Caco-2 (cell line): ENCODE measurements around the gene CEACAM16. TPM values are rescaled to one million over a fixed set of nuclear protein-coding genes. Genes with fewer than 3 reads are reported as not detected.
A peak's percentile ranks its signal among the peaks of the same experiment; 100 is the strongest.

Experiments
- BruUV-seq: library from RNA; stranded (reverse); fragments of 400-500 nt; replicated peaks from 2 replicates; lab custom pipeline; 2021; lab: Mats Ljungman, UMichigan
- CTCF ChIA-PET: fragments of 300-600 bp; sonication (Branson Sonifier 250); formaldehyde crosslinking; loops from one replicate; lab custom pipeline; 2022; ENCODE audit warnings: antibody characterized with exemption; lab: Charles Lee
- POLR2A ChIA-PET: fragments of 300-600 bp; sonication (Branson Sonifier 250); formaldehyde crosslinking; loops from one replicate; lab custom pipeline; 2022; ENCODE audit warnings: antibody characterized with exemption; lab: Charles Lee
- DNase-seq, 2 experiments: peaks; one replicate each; pipeline versions ENCODE4 v3.0.0 to v3.0.0-alpha.2; 2020 to 2022
- H3K27me3 ChIP-seq: replicated peaks from 2 replicates; pipeline ENCODE4 v1.6.0; 2011; ENCODE audit warnings: low read length; ENCODE audit not compliant: control insufficient read depth, insufficient read depth
- H3K36me3 ChIP-seq: 2 replicates; pipeline ENCODE4 v1.5.1; 2011; ENCODE audit warnings: low read length; ENCODE audit not compliant: control insufficient read depth, insufficient read depth
- H3K4me1 ChIP-seq: fragments of 250-450 bp; sonication (Bioruptor Pico); 2 replicates; pipeline ENCODE4 v1.5.1; 2020; ENCODE audit warnings: mild to moderate bottlenecking
- H3K4me3 ChIP-seq: 2 replicates; pipeline ENCODE4 v1.5.1; 2011; ENCODE audit warnings: low read depth, mild to moderate bottlenecking, control low read depth, low read length
- H3K9me3 ChIP-seq: fragments of 250-450 bp; sonication (Bioruptor Pico); 2 replicates; pipeline ENCODE4 v1.5.1; 2020; ENCODE audit warnings: mild to moderate bottlenecking, moderate library complexity
- H3K27ac Mint-ChIP-seq: one replicate; pipeline ENCODE4 v1.8.0; 2022; ENCODE audit warnings: mixed read lengths; ENCODE audit not compliant: unreplicated experiment
- H3K27me3 Mint-ChIP-seq: one replicate; pipeline ENCODE4 v1.8.0; 2022; ENCODE audit warnings: mixed read lengths; ENCODE audit not compliant: insufficient read depth, unreplicated experiment
- H3K36me3 Mint-ChIP-seq: one replicate; pipeline ENCODE4 v1.8.0; 2022; ENCODE audit warnings: mild to moderate bottlenecking, mixed read lengths; ENCODE audit not compliant: insufficient read depth, unreplicated experiment
- H3K4me1 Mint-ChIP-seq: one replicate; pipeline ENCODE4 v1.8.0; 2022; ENCODE audit warnings: low read depth, mixed read lengths; ENCODE audit not compliant: unreplicated experiment
- H3K4me3 Mint-ChIP-seq: one replicate; pipeline ENCODE4 v1.8.0; 2022; ENCODE audit warnings: mild to moderate bottlenecking, moderate library complexity, mixed read lengths; ENCODE audit not compliant: unreplicated experiment
- H3K9me3 Mint-ChIP-seq: one replicate; pipeline ENCODE4 v1.8.0; 2022; ENCODE audit warnings: mixed read lengths; ENCODE audit not compliant: unreplicated experiment
- intact Hi-C: fragments of 100-400 bp; cut with micrococcal nuclease; formaldehyde crosslinking; loops from one replicate; pipeline ENCODE4 v1.10.0; 2022; ENCODE audit not compliant: unreplicated experiment
- total RNA-seq: library from RNA; stranded (reverse); gene quantifications from 2 replicates; pipeline ENCODE4 v1.2.3, GENCODE V29; 2022
- TF ChIP-seq, protein P1 (sequence below), 2 experiments: fragments of 200-600 bp in 1 of 2; IDR thresholded peaks; 1 replicate in 1 of 2; 2 replicates in 1 of 2; pipeline versions ENCODE4 v1.5.1 to v1.8.0; 2011 to 2022; ENCODE audit warnings: antibody characterized with exemption in 1 of 2, control low read depth in 1 of 2, inconsistent platforms in 1 of 2, low read depth in 1 of 2, low read length in 1 of 2, mild to moderate bottlenecking in 1 of 2, moderate library complexity in 1 of 2; ENCODE audit not compliant: insufficient read depth in 1 of 2, severe bottlenecking in 1 of 2, unreplicated experiment in 1 of 2

CEACAM16 gene
- total RNA-seq, 1 experiment from 2014 or later, result not detected

DNA sequence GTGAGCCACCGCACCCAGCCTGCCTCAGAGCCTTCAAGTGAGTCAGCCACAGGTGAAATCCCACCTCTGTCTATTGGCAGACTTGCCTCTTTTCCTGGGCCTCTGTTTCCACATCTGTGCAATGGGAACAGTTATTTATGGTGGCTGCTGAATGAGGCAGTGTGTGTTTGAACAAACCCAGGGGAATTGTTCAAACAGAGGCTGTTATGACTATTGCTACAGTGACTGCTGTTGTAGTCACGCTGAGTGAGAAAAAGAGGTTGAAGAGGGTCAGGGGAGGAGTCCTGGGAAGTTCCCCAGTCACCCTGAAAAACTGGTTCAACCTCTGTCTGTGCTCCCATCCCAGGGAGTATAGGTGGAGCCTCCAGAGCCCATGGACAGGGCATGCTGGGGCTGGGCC lies 27.6 kb upstream of the CEACAM16 start, which contains the start of gene CEACAM19:
Gene CEACAM19 (plus strand): TSS at position 83 of the 400 bp plus-strand sequence. CDS start 450 bp downstream, outside the sequence.
- no peaks in the 10 kb centered on the region for H3K4me1 ChIP-seq
- CTCF ChIA-PET, result interaction anchor here (1.3 kb wide), 1 partner anchor 14 kb away, joined by 3 read pairs; no protein-coding TSS in a partner anchor
- peaks cover 6% of the 10 kb centered on the region for H3K36me3 Mint-ChIP-seq
- H3K9me3 Mint-ChIP-seq, result no peaks in the 10 kb centered on the region
- H3K4me1 Mint-ChIP-seq, result no peaks in the 10 kb centered on the region
- no TSS peak for BruUV-seq
- H3K27ac Mint-ChIP-seq, result no peak within 1 kb of the TSS
- no peaks in the 10 kb centered on the region for H3K9me3 ChIP-seq
- no peaks in the 10 kb centered on the region for H3K27me3 Mint-ChIP-seq
- intact Hi-C loops, result no loop called here
- POLR2A ChIA-PET, result no interaction called here
- H3K27me3 ChIP-seq, result no peaks in the 10 kb centered on the region
- no peak within 1 kb of the TSS for H3K4me3 Mint-ChIP-seq
- no peaks in the 10 kb centered on the region for H3K36me3 ChIP-seq
- peak in 1 of 2 experiments; percentile 43 for DNase-seq
- TF ChIP-seq, protein P1, sequence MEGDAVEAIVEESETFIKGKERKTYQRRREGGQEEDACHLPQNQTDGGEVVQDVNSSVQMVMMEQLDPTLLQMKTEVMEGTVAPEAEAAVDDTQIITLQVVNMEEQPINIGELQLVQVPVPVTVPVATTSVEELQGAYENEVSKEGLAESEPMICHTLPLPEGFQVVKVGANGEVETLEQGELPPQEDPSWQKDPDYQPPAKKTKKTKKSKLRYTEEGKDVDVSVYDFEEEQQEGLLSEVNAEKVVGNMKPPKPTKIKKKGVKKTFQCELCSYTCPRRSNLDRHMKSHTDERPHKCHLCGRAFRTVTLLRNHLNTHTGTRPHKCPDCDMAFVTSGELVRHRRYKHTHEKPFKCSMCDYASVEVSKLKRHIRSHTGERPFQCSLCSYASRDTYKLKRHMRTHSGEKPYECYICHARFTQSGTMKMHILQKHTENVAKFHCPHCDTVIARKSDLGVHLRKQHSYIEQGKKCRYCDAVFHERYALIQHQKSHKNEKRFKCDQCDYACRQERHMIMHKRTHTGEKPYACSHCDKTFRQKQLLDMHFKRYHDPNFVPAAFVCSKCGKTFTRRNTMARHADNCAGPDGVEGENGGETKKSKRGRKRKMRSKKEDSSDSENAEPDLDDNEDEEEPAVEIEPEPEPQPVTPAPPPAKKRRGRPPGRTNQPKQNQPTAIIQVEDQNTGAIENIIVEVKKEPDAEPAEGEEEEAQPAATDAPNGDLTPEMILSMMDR (IDR thresholded peaks at IDR 0.05; ENCODE audit: insufficient read depth in 1 of 2, low read depth in 1 of 2, low read length in 1 of 2, severe bottlenecking in 1 of 2, unreplicated experiment in 1 of 2), result no peak
- H3K4me3 ChIP-seq, result no peak within 1 kb of the TSS

DNA sequence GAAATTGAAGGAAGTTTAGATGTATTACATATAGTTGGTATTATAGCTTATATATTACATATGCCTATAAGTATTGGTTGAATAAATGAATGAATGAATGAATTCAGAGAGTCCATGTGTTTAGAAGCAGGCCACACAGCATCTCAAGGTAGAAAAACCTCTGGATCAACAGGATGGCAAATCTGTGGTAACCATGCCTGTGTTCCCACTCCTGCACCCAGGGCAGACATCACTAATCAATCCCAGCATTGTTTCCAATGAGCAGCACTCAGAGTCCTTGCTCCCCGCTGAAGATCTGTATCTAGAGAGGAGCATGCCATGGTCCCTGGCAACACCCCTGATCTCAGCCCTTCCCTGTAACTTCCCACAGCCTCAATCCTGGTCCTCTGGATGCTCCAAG lies 26.7 kb upstream of the CEACAM16 start:
- no peaks in the 10 kb centered on the region for H3K27me3 Mint-ChIP-seq
- no peaks in the 10 kb centered on the region for H3K9me3 ChIP-seq
- no peaks in the 10 kb centered on the region for H3K9me3 Mint-ChIP-seq
- POLR2A ChIA-PET, result interaction anchor here (0.6 kb wide), 1 partner anchor 100 kb away, joined by 3 read pairs; no protein-coding TSS in a partner anchor
- H3K27me3 ChIP-seq, result no peaks in the 10 kb centered on the region
- no peak overlapping the region for H3K4me3 Mint-ChIP-seq
- no peak for DNase-seq
- no peaks in the 10 kb centered on the region for H3K36me3 ChIP-seq
- peaks cover 6% of the 10 kb centered on the region for H3K4me1 ChIP-seq
- no peak overlapping the region for H3K27ac Mint-ChIP-seq
- H3K4me1 Mint-ChIP-seq, result peaks cover 4% of the 10 kb centered on the region
- H3K4me3 ChIP-seq, result no peak overlapping the region
- TF ChIP-seq, protein P1 (IDR thresholded peaks at IDR 0.05; ENCODE audit: insufficient read depth in 1 of 2, low read depth in 1 of 2, low read length in 1 of 2, severe bottlenecking in 1 of 2, unreplicated experiment in 1 of 2), result no peak
- no TSS peak for BruUV-seq
- CTCF ChIA-PET, result interaction anchor here (1.3 kb wide), 1 partner anchor 15 kb away, joined by 3 read pairs; no protein-coding TSS in a partner anchor
- intact Hi-C loops, result no loop called here
- H3K36me3 Mint-ChIP-seq, result peaks cover 6% of the 10 kb centered on the region

DNA sequence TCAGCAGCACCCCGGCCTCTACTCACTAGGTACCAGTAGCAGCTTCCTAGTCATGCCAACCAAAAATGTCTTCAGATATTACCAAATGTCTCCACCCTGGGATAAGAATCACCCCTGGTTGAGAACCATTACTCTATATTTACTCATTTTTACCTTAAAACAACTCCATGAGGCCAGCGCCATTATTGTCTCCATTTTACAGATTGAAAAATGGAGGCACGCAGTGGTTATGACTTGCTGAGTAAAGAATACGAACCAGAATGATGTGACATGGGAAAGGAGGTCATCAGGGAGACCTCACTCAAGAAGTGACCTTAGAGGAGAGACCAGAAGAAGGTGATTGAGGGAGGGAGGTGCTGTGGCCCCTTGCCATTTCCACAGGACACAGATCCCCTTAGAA lies 25.4 kb upstream of the CEACAM16 start:
- Mint-ChIP-seq H3K27ac (no peak overlapping the region), H3K9me3 (no peaks in the 10 kb centered on the region), H3K27me3 (no peaks in the 10 kb centered on the region), H3K4me3 (no peak overlapping the region), H3K4me1 (peaks cover 8% of the 10 kb centered on the region), H3K36me3 (peaks cover 6% of the 10 kb centered on the region)
- Histone ChIP-seq H3K36me3 (no peaks in the 10 kb centered on the region), H3K4me1 (peaks cover 16% of the 10 kb centered on the region), H3K27me3 (no peaks in the 10 kb centered on the region), H3K9me3 (no peaks in the 10 kb centered on the region), H3K4me3 (no peak overlapping the region)
- POLR2A ChIA-PET, result no interaction called here
- DNase-seq, result no peak
- intact Hi-C loops, result no loop called here
- no TSS peak for BruUV-seq
- TF ChIP-seq, protein P1 (IDR thresholded peaks at IDR 0.05; ENCODE audit: insufficient read depth in 1 of 2, low read depth in 1 of 2, low read length in 1 of 2, severe bottlenecking in 1 of 2, unreplicated experiment in 1 of 2), result no peak
- CTCF ChIA-PET, result no interaction called here
